GM18511 (cell line): ENCODE data around the gene FSD1.
"Not testable (repeated sequence)": the region's sequence is repeated elsewhere in the genome, so short reads cannot be mapped to it uniquely, and the experiment has no call there.

ENCODE experiments used
- ATAC-seq: cut with Tn5 transposase; IDR thresholded peaks from one replicate; pipeline ENCODE4 v1.9.1; 2021; ENCODE audit warnings: mild to moderate bottlenecking, moderate library complexity; ENCODE audit not compliant: unreplicated experiment

The FSD1 gene

GRCh38 chr19:4313847-4314490 lies 9.6 kb downstream of the FSD1 start:
- no peak for ATAC-seq

- no peak for ATAC-seq
These were observed 12.6 kb downstream of the FSD1 start for GRCh38 chr19:4316956-4317355.

GRCh38 chr19:4318460-4318859 lies 14.1 kb downstream of the FSD1 start:
- no peak for ATAC-seq

GRCh38 chr19:4319067-4319718 lies 14.8 kb downstream of the FSD1 start:
- ATAC-seq, result no peak

- no peak for ATAC-seq
These were observed 16.0 kb downstream of the FSD1 start for GRCh38 chr19:4320419-4320818.

- no peak for ATAC-seq
These were observed 18.7 kb downstream of the FSD1 start for GRCh38 chr19:4322942-4323665.

- no peak for ATAC-seq
These were observed 19.3 kb downstream of the FSD1 start for GRCh38 chr19:4323692-4324091.

- no peak for ATAC-seq
These were observed 19.8 kb downstream of the FSD1 start for GRCh38 chr19:4324228-4324627.

GRCh38 chr19:4326215-4326836 lies 21.9 kb downstream of the FSD1 start:
- no peak for ATAC-seq

GRCh38 chr19:4326837-4327251 lies 22.4 kb downstream of the FSD1 start:
- no peak for ATAC-seq

- no peak for ATAC-seq
These were observed 23.0 kb downstream of the FSD1 start for GRCh38 chr19:4327252-4327876.

- ATAC-seq, result peak; percentile 19
These were observed 23.5 kb downstream of the FSD1 start for GRCh38 chr19:4327877-4328242.

GRCh38 chr19:4328243-4328990 lies 24.0 kb downstream of the FSD1 start:
- ATAC-seq, result peak; percentile 75

- not testable (repeated sequence) for ATAC-seq
These were observed 24.7 kb downstream of the FSD1 start for GRCh38 chr19:4328991-4329681.

GRCh38 chr19:4329858-4330257 lies 25.5 kb downstream of the FSD1 start:
- ATAC-seq, result no peak

GRCh38 chr19:4334929-4335570 lies 30.7 kb downstream of the FSD1 start:
- ATAC-seq, result no peak

- ATAC-seq, result no peak
These were observed 33.6 kb downstream of the FSD1 start for GRCh38 chr19:4337906-4338440.

- ATAC-seq, result no peak
These were observed 34.3 kb downstream of the FSD1 start, which contains the start of gene STAP2 for GRCh38 chr19:4338441-4339355. TSS of gene STAP2 (minus strand) at chr19:4338827. CDS start at chr19:4338753, 74 bp downstream.
